Activated CD4-positive, CD25-positive, alpha-beta regulatory T cell (primary cell): Measurements from ENCODE around the gene PIGQ.

Experiments used
- DNase-seq, 4 experiments: peaks; one replicate each; lab custom pipeline; 2025; lab: John Stamatoyannopoulos, UW

The PIGQ gene

DNA sequence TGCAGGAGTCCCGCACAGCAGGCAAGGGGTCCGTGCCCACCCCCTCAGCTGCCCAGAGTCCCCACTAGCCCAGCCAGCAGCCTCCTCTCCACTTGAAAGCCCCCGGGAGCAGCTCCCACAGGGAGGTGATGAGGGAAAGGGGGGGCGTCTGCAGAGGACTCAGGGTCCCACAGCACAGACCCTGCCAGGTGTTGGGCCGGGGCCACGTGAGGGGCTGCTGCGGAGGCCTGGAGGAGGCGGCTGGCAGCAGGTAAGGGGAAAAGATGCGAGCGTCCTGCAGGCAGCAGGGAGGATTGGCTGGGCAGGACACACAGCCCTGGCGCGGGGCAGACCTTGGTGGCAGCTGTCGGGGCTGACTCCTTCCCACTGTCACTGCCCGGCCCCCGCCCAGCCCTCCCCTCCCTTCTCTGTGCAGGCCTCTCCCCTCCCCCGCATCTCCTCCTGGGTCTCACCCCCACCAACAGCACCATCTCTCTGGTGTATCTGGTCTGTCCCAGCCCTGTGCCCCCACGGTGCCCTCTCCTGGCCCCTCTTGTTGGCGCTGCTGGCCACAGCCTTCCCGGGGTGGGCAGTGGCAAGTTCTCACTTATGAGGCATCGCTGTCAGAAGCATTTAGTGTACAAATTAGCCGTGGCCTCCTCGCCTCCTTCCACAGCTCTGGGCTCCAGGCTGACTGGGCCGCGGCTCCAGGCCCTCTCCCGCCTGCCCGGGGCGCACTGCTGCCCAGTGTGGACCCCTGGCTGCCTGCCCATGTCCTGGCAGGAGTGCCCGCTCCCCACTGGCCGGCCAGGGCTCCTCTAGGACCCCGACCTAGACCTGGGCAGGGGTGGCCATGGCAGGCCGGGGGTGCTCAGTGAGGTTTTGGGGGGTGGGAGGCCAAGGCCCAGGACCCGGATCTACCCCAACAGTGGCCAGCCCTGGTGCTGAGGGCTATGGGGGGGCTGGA, 14.0 kb upstream of the PIGQ start:
- no peak for DNase-seq

DNA sequence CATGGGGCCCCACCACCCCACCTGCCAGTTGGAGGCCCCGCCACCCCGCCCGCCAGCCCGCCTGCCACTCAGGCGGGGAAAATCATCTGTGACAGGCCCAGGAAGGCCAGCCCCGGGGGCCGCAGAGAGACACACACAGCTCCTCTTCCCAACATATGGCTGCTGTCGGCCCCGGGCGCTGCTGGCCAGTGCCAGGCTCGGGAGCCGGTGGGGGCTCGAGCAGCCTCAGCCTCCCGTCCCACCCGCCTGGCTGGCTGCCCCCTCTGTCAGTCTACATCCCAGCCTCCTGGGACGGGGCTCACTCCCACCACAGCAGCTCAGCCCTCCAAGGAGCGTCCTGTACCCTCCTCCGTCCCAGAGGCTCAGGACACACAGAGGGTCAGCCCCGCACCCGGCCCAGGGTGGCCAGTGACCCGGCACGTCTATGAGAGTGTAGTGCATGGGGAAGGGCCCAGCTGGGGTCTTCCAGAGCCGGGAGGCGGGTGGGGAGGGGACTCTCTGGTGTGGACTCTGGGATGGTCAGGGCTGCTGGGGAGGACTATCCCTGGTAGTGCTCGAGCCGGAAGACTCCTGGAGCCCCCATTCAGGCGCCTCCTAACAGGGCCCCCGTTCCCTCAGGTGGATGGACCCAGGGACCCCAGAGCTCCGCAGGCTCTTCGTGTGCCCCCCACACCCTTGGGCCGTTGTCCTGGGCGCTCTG, 13.1 kb upstream of the PIGQ start:
- DNase-seq, result no peak

DNA sequence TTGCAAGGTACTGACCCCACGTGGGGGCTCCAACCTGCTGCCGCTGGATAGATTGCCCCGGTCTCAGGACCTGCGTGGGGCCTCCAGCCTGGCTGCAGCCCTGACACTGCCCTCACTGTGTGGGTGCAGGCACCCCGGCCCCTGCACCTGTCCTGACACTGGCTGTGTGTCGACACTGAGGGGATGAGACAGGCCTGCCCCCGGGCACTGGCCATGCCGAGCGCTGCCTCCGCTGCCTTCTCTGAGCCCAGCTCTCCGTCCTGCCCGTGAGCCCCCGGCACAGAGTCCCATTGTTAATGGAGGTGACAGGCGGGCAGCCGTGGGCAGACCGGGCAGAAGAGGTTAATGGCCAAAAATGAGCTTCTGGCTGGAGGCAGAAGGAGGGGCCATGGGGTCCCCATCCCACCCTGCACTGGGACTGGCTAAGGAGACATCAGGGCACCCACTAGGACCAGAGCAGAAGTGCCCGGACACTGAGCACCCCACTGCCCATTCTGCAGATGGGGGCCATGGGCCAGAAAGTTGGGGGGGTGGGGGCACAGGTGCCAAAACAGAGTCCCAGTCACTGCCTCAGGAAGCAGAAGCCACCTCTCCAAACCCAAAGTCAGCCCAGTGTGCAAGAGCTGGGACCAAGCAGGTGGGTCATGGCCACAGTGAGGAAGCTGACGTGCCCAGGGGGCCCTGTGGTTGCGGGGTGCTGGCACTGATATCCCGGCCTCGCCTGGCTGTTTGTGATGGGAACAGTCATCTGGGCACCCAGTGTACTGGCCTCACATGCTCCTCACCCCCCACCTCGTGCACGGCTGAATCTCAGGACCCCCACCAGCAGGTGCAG, 12.1 kb upstream of the PIGQ start:
- DNase-seq, result no peak

DNA sequence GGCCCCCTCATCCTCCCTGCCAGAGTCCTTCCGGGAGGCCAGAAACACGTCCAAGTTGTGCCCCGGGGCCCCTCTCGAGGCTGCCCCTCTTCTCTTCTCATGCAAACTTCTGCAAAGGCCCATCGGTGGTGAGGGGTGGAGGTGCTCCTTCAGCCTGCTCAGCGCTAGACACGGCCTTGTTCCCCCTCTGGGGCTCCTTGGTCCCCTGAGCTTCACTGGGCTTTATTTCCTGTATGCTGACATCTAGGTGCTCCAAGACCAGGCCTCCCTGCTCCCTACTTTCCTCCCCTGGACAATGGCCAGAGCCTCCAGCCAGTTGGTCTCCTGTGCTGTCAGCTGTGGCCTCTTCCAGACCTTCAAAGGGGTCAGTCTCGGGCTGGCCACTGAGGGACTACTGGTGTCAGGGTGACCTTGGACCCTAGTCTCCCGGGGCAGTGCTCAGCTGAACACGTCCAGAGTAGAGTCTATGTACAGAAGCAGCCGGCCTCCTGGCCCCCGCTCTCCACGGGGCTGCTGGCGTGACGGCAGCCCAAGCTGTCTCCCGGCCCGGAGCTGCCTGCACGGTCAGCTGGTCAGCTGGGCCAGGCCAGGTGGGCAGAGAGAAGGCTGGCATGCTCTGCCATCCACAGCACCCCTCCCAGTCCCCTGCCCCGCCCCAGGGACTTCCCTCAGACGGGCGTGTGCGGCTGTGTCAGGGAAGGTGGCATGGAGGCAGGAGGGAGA, 11.3 kb upstream of the PIGQ start:
- DNase-seq, result no peak

DNA sequence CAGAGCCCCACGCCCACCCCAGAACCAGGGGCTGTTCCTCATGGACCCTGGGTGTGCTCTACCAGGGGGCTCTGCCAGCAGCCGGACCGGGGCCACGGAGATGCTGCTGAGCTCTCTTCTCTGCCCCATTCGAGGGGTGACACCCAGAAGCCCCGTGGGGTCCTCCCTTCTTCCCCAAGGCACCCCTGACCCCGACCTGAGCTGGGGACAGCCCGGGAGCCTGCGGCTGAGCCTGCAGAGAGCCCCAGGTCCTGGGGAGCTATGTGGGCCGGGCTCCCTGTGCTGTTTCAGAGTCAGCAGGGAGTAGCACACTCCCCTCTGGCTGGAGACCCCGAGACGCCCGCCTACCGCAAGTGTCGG, 10.8 kb upstream of the PIGQ start:
- no peak for DNase-seq

DNA sequence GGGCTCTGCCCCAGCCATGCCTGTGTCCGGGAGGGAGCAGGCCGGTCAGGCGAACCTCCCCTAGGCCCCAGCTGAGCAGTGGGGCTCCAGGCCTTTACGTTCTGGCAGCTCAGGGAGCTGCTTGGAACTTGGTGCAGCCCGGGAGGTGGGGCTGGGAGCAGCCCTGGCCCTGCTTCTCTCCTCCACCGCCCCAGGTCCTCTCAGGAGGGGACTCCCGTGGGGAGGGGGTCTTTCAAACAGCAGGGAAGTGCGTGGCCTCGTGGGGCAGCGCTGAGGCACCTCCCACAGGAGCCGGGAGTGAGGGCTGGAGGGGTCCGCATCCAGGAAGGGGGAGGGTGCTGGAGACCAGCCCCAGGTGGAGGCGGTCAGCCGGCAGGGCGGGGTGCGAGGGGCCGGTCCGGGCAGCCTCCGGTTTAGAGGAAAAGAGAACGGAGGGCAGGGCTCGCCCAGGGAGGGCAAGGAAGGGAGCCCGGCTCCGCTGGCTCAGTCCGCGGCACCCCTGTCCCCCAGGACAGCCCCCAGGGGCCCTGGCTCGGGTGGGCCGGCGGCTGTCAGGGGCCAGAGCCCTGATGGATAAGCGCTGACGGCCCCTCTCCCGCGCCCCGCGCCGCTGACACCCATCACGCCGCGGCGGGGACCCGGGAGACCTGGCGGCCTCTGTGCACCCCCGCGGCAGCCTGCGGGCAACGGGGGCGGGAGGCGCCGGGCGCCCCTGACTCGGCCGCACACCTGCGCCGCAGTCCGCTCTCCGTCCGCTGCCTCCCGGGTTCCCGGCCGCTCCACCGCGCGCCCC, 10.2 kb upstream of the PIGQ start:
- DNase-seq, result no peak

DNA sequence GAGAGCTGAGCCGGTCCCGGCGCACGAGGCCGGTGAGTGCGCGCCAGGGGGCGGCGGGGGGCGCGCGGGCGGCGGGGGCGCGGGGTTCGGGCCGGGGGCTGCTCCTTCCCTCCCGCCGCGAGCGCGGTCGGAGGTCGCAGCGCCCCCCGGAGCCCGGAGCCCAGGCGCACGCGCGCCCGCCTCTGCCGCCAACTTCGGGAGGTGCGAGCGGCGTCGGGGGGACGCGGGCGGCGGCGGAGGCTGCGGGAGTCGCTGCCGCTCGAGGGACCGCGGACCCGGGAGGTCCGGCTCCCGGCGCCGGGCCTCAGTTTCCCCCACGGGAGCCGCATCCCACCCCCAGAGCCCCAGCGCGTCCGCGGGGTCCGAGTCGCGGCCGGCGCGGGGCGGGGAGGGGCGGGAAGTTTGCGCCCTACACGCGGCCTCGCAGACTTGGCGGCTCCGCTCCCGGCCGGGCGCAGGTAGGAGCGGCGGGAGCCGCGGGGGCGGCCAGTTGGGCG, 9.5 kb upstream of the PIGQ start, which contains the start of gene PRR35:
Gene PRR35 (plus strand): TSS at position 191 of the 497 bp plus-strand sequence. CDS start 2,901 bp downstream, outside the sequence.
- DNase-seq, result no peak

DNA sequence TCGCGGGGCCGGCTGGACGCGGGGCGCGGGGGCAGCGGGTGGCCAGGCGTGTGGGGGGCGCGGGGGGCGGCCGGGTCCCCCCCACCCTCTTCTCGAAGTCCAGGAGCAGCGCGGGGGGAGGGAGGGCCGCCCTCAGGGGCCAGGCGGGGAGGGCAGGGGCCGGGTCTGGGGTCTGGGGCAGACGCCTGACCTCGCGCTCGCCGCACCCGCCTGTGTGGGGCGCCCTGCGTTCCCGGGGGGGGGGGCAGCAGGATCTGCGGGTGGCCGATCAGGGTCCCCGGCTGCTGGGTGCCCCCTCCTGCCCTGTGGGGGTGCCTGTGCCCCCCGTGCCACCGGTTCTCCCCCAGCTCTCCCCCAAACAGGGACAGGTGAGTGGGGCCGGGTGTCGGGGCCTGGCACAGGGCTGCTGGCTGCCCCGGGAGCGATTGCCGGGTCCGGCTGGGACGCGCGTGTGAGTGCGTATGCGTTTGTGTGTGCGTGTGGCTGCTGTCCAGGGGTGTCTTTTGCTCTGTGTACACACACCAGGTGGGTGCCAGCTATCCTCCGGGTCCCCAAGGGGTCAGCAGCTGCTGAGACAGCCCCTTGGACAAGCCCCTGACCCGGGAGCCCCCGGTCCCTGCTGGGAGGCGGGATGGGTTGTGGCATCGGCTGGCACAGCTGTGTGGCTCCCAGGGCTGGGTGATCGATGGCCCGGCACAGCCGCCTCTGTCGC, 8.9 kb upstream of the PIGQ start:
- no peak for DNase-seq

DNA sequence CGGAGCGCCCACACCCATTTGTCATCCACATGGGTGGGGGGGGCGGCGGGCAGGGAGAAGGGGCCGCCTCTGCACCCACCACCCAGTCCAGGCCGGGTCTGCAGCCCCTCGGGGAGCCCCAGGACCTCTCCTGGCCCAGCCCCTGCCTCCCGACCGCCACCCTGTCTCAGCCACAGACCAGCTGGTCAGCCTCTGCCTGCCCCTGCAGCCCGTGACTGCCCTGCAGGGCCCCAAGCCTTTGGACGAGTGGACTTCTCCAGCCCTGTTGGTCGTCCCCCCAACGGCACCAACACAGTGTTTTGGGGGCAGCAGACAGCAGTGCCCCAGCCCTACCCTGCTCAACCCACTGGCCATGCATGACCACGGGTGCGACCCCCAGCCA, 8.4 kb upstream of the PIGQ start:
- DNase-seq, result no peak

DNA sequence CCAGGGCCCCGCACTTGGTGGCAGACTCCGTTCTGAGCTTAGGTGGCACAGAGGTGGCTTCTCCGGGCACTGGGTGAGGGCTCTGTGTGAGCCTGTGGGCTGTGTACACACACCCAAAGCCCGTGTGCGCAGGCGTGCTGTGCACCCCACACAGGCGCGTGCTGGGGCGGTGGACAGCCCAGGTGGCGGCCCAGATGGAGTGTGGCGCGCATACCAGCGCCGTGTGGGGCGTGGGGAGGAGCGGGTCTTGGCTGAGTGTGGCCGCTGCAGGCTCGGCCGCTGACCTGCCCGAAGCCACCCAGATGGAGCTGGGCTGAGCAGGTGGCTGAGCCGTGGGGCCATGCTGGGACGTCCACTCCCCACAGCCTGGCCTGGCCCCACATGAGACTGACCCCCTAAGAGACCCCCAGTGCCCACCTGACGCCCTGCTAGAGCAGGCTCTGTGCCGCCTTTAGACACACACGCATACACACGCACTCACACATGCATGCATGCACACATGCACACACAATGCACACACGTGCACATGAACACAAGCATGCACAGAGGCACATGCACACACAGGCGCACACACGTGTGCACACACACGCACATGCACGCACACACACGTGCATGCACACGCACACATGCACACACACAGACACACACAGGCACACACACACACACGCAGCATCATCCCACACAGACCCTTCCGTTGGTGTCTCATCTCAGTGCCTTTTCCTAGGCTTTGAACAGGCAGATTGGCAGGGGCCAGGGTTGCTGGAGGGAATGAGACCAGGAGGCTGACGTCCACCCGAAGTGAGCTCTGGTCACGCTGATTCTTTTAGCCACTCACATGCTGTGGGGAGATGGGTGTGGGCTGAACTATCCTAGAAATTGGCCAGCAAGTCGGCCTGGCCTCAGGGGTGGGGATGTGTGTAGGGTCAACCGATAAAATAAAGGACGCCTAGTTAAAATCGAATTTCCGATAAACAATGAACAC, 7.5 kb upstream of the PIGQ start:
- DNase-seq, result no peak

DNA sequence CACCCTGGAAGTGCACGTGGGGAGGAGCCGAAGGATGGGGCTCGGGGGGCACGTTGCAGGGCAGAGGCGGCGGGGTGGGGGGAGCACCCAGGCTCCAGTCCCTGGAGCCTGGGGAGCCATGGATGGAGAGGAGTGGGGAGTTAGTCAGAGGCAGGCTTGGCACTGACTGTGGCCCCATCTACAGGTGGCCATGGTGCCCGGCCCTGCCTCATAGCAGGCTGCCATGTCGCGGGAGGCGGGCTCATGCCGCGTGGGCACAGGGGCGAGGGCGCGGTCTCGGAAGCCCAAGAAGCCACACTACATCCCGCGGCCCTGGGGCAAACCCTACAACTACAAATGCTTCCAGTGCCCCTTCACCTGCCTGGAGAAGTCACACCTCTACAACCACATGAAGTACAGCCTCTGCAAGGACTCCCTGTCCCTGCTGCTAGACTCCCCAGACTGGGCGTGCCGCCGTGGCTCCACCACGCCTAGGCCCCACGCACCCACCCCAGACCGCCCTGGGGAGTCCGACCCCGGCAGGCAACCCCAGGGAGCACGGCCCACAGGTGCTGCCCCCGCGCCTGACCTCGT, 6.6 kb upstream of the PIGQ start:
- no peak for DNase-seq

DNA sequence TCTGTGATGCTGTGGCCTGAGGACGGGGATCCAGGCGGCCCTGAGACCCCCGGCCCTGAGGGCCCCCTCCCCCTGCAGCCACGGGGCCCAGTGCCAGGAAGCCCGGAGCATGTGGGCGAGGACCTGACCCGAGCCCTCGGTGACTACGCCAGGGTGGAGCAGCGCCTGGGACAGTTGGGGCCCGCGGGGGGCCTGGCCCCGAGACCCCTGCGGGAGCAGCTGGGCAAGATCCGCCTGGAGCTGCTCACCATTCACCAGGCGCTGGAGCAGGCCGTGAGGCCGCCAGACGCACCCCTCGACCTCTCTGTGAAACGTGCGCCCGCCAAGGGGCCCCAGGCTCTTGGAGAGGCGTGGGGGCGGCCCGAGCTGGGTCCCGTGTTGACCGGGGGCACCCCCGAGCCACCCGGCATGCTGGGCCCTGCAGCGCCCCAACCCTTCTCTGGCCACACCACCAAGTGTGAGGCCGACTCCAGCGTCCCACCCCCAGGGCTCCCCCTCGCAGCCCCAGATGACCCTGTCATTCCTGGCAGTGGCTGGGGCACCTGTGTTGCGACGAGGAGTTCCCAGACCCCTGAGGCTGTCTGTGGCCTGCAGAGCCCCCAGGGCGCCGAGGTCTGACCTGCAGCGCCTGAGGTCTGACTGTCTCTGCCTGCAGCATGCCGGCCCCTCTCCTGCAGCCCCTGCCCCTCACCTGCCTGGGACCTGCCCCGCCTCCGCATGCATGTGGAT, 4.9 kb upstream of the PIGQ start:
- DNase-seq, result no peak

DNA sequence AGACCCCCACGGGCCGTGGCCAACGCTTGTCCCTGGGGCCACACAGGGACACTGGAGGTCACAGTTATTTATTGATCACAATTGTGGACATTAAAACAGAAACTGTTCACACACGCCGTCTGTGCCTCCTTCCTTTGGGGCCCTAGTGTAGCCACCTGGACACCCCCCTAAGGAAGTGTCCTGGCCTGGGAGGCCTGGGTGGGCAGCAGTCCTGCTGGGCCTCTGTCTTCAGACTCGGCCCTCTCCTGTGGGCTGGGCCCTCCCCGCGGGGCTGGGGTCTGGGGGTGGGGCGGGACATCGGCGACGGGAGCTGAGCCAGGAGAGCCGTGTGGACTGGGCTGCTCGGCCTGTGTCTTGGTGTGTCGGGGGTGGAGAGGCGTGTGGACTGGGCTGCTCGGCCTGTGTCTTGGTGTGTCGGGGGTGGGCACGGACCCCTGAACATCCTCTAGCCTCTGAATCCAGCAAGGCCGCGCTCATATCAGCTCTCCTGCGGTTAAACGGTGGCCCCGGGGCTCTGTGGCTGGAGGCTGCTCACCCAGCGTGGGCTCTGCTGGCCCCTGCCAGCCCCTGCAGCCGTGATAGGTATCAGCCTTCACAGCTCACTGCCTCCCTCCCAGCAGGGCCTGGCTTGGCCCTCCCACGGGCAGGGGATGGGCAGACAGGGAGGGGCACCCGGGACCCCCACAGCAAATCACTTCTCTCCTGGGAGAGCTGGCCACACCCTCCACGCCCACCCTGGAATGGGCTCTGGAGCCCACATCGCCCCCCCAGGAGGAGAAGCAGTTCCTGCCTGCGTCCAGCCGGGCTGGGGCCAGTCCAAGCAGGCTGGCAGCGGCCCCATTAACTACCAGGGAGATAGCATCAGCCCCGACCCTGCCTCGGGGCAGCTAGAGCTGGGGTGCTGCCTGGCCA, 4.1 kb upstream of the PIGQ start:
- no peak for DNase-seq

DNA sequence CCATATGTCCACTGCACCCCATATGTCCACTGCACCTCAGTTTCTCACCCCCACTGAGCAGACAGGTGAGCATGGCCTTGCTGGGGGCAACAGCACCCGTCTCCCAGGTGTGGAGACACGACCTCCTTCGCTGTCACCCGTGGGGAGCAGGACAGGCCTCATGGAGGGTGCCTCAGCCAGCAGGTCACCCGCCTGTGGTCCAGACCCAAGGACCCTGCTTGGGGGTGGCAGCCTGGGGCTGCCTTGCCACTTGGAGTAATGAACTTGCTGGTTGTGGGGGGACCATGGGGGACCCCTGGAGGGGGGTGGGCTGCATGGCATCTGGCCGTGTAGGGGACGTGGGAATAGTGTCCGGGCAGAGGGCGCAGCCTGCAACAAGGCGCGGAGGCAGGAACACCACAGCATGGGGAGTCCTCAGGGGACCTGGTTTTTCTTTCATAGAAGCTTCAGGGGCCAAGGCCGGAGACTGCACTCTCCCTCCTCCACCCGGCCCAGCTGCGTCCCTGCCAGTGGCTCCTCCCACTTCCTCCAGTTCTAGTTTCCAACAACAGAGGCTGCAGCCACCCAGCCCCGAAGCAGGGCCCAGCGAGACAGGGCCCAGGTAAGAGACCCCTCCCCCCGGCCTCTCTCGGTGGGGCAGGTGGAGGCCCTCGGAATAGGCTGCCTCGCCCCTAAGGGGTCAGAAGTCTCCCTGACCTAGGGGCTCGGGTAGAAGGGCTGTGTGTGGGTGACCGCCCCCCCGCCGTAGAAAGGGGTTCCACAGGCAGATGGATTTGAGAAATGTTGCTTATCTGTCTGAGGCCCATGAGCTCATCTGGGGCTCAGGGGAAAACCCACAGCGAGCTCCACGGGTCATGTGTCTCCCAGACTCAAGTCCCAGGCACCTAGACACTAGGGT, 3.0 kb upstream of the PIGQ start, which contains the start of gene NHLRC4:
Gene NHLRC4 (plus strand): TSS at position 531 of the 898 bp plus-strand sequence. CDS start 1,043 bp downstream, outside the sequence.
- DNase-seq, result peak in 2 of 4 experiments; percentile 28
